C4-2B (cell line): ENCODE data around the gene AIFM2.

ENCODE experiments used
- CTCF ChIP-seq: fragments of 450-650 bp; conservative IDR thresholded peaks from 2 replicates; pipeline ENCODE4 v1.5.1; 2017; ENCODE audit warnings: mild to moderate bottlenecking
- ZFX ChIP-seq: fragments of 450-650 bp; IDR thresholded peaks from 2 replicates; pipeline ENCODE4 v1.6.1; 2017

GRCh38 chr10:70101668-70102067 lies 31.0 kb downstream of the AIFM2 start:
- TF ChIP-seq ZFX (no peak), CTCF (no peak)
